ENCODE results near the gene MFRP. TPM values are rescaled to one million over a fixed set of nuclear protein-coding genes. Genes with fewer than 3 reads are reported as not detected.
A peak's percentile ranks its signal among the peaks of the same experiment; 100 is the strongest.

The MFRP gene
- total and polyA plus RNA-seq, 7 experiments from 2014 or later = not detected

- ChIA-PET CTCF (interaction anchor here (0.6 to 2.6 kb wide), 5 partner anchors 23 to 227 kb away, joined by 3 to 13 read pairs (median 3); no protein-coding TSS in a partner anchor), POLR2A (interaction anchor here (0.6 to 1.2 kb wide), 3 partner anchors 18 to 108 kb away, joined by 3 to 4 read pairs (median 3); no protein-coding TSS in a partner anchor)
- H3K4me3 Mint-ChIP-seq = no peak overlapping the region
- Histone ChIP-seq H3K27me3 (ENCODE audit: control insufficient read depth in 2 of 2, insufficient read depth in 2 of 2, low read length in 2 of 2) (no peaks in the 10 kb centered on the region), H3K4me3 (ENCODE audit: low read length) (no peak overlapping the region), H3K4me1 (ENCODE audit: control insufficient read depth in 2 of 2, insufficient read depth in 2 of 2, low read length in 2 of 2) (no peaks in the 10 kb centered on the region), H3K36me3 (ENCODE audit: control insufficient read depth in 2 of 3, insufficient read depth in 3 of 3, low read length in 3 of 3) (peaks cover 27 to 65% (median 39%) of the 10 kb centered on the region in 3 experiments), H3K27ac (ENCODE audit: low read depth, low read length) (no peak overlapping the region), H3K9me3 (ENCODE audit: control insufficient read depth in 2 of 3, low read length in 3 of 3) (no peaks in the 10 kb centered on the region)
- no peaks in the 10 kb centered on the region for H3K27me3 Mint-ChIP-seq
- no peak for ATAC-seq
- no peak for DNase-seq
- no peaks in the 10 kb centered on the region for H3K9me3 Mint-ChIP-seq
- peaks cover 0 to 16% (median 6%) of the 10 kb centered on the region in 7 donors for H3K4me1 Mint-ChIP-seq
- intact Hi-C loops (cut with micrococcal nuclease) = no loop called here
- peak overlapping the region in 3 of 9 donors; percentile 19 to 64 (median 28) for H3K27ac Mint-ChIP-seq
- H3K36me3 Mint-ChIP-seq = peaks cover 19 to 64% (median 29%) of the 10 kb centered on the region in 5 donors
Measured at GRCh38 chr11:119297938-119298337, 48.6 kb downstream of the MFRP start.

- ChIA-PET POLR2A (no interaction called here), CTCF (no interaction called here)
- Histone ChIP-seq H3K27ac (ENCODE audit: low read depth, low read length) (no peak overlapping the region), H3K4me1 (ENCODE audit: control insufficient read depth in 2 of 2, insufficient read depth in 2 of 2, low read length in 2 of 2) (no peaks in the 10 kb centered on the region), H3K9me3 (ENCODE audit: control insufficient read depth in 2 of 3, low read length in 3 of 3) (peaks cover 0 to 3% (median 0%) of the 10 kb centered on the region in 3 experiments), H3K4me3 (ENCODE audit: low read length) (no peak overlapping the region), H3K27me3 (ENCODE audit: control insufficient read depth in 2 of 2, insufficient read depth in 2 of 2, low read length in 2 of 2) (no peaks in the 10 kb centered on the region), H3K36me3 (ENCODE audit: control insufficient read depth in 2 of 3, insufficient read depth in 3 of 3, low read length in 3 of 3) (peaks cover 18 to 47% (median 34%) of the 10 kb centered on the region in 3 experiments)
- H3K9me3 Mint-ChIP-seq = peaks cover 0 to 3% (median 0%) of the 10 kb centered on the region in 11 donors
- peaks cover 6 to 47% (median 31%) of the 10 kb centered on the region in 5 donors for H3K36me3 Mint-ChIP-seq
- H3K27me3 Mint-ChIP-seq = no peaks in the 10 kb centered on the region
- H3K27ac Mint-ChIP-seq = peak overlapping the region in 1 of 9 donors; percentile 36
- H3K4me1 Mint-ChIP-seq = no peaks in the 10 kb centered on the region
- no peak overlapping the region for H3K4me3 Mint-ChIP-seq
- DNase-seq (no peak), ATAC-seq (no peak)
- intact Hi-C loops (cut with micrococcal nuclease) = no loop called here
Measured at GRCh38 chr11:119295178-119295577, 51.3 kb downstream of the MFRP start.

GRCh38 chr11:119293461-119293860 lies 53.0 kb downstream of the MFRP start:
- Mint-ChIP-seq H3K4me3 (no peak overlapping the region), H3K4me1 (no peaks in the 10 kb centered on the region), H3K36me3 (peaks cover 5 to 37% (median 25%) of the 10 kb centered on the region in 5 donors), H3K9me3 (peaks cover 0 to 3% (median 0%) of the 10 kb centered on the region in 11 donors), H3K27ac (no peak overlapping the region), H3K27me3 (no peaks in the 10 kb centered on the region)
- Histone ChIP-seq H3K27me3 (ENCODE audit: control insufficient read depth in 2 of 2, insufficient read depth in 2 of 2, low read length in 2 of 2) (no peaks in the 10 kb centered on the region), H3K36me3 (ENCODE audit: control insufficient read depth in 2 of 3, insufficient read depth in 3 of 3, low read length in 3 of 3) (peaks cover 12 to 30% (median 18%) of the 10 kb centered on the region in 3 experiments), H3K27ac (ENCODE audit: low read depth, low read length) (no peak overlapping the region), H3K9me3 (ENCODE audit: control insufficient read depth in 2 of 3, low read length in 3 of 3) (peaks cover 0 to 3% (median 0%) of the 10 kb centered on the region in 3 experiments), H3K4me3 (ENCODE audit: low read length) (no peak overlapping the region), H3K4me1 (ENCODE audit: control insufficient read depth in 2 of 2, insufficient read depth in 2 of 2, low read length in 2 of 2) (no peaks in the 10 kb centered on the region)
- intact Hi-C loops (cut with micrococcal nuclease) = no loop called here
- DNase-seq (no peak), ATAC-seq (no peak)
- ChIA-PET CTCF (interaction anchor here (0.5 to 2.0 kb wide), 3 partner anchors 14 to 56 kb away, joined by 3 to 5 read pairs (median 4); no protein-coding TSS in a partner anchor), POLR2A (interaction anchor here (1.0 kb wide), 1 partner anchor 9 kb away, joined by 3 read pairs; no protein-coding TSS in a partner anchor)

GRCh38 chr11:119290894-119291497 lies 55.5 kb downstream of the MFRP start:
- Mint-ChIP-seq H3K36me3 (peaks cover 3 to 44% (median 27%) of the 10 kb centered on the region in 5 donors), H3K4me3 (no peak overlapping the region), H3K4me1 (peaks cover 0 to 8% (median 3%) of the 10 kb centered on the region in 7 donors), H3K27me3 (no peaks in the 10 kb centered on the region), H3K9me3 (peaks cover 0 to 3% (median 0%) of the 10 kb centered on the region in 11 donors), H3K27ac (no peak overlapping the region)
- ChIA-PET POLR2A (interaction anchor here (0.5 to 1.5 kb wide), 4 partner anchors 12 to 271 kb away, joined by 3 to 5 read pairs (median 4); no protein-coding TSS in a partner anchor), CTCF (interaction anchor here (0.5 to 2.9 kb wide), 3 partner anchors 33 to 613 kb away, joined by 3 to 10 read pairs (median 5); partner anchors contain the start of gene CBL)
- Histone ChIP-seq H3K4me3 (ENCODE audit: low read length) (no peak overlapping the region), H3K9me3 (ENCODE audit: control insufficient read depth in 2 of 3, low read length in 3 of 3) (peaks cover 0 to 3% (median 0%) of the 10 kb centered on the region in 3 experiments), H3K4me1 (ENCODE audit: control insufficient read depth in 2 of 2, insufficient read depth in 2 of 2, low read length in 2 of 2) (no peaks in the 10 kb centered on the region), H3K36me3 (ENCODE audit: control insufficient read depth in 2 of 3, insufficient read depth in 3 of 3, low read length in 3 of 3) (peaks cover 6 to 25% (median 16%) of the 10 kb centered on the region in 3 experiments), H3K27ac (ENCODE audit: low read depth, low read length) (no peak overlapping the region), H3K27me3 (ENCODE audit: control insufficient read depth in 2 of 2, insufficient read depth in 2 of 2, low read length in 2 of 2) (no peaks in the 10 kb centered on the region)
- no peak for ATAC-seq
- no peak for DNase-seq
- intact Hi-C loops (cut with micrococcal nuclease) = no loop called here

Small RNA genes lying within 50 kb of the gene (microRNA-seq; reads per million reads assigned to microRNA genes)
- gene MIR6756 (ENCODE audit: borderline microRNAs expressed) = not detected

Other genes with a start within 250 kb of the MFRP start
- gene DPAGT1, start 244.9 kb downstream of the MFRP start, total RNA-seq = 10 to 100 TPM; 21.9 to 63.9 (median 37.9) TPM
- 10 to 100 TPM; 25.0 to 32.6 TPM for gene DPAGT1, start 244.9 kb downstream of the MFRP start, polyA plus RNA-seq
- gene C2CD2L, start 239.4 kb downstream of the MFRP start, total RNA-seq = 10 to 100 TPM; 24.7 to 40.7 (median 36.1) TPM
- gene C2CD2L, start 239.4 kb downstream of the MFRP start, polyA plus RNA-seq = 10 to 100 TPM in 1 of 2 donors, 1 to 10 TPM in 1; 2.7 to 10.2 TPM
- 10 to 100 TPM; 30.7 to 79.7 (median 42.7) TPM for gene HINFP, start 225.1 kb downstream of the MFRP start, total RNA-seq
- 10 to 100 TPM; 14.7 to 24.1 TPM for gene HINFP, start 225.1 kb downstream of the MFRP start, polyA plus RNA-seq
- under 1 TPM in 1 of 5 experiments, not detected in 4; 0.13 TPM for gene ABCG4, start 197.7 kb downstream of the MFRP start, total RNA-seq
- not detected for gene ABCG4, start 197.7 kb downstream of the MFRP start, polyA plus RNA-seq
- gene NLRX1, start 178.0 kb downstream of the MFRP start, total RNA-seq = 10 to 100 TPM in 2 of 5 experiments, 1 to 10 TPM in 3; 8.3 to 19.5 (median 9.8) TPM
- gene NLRX1, start 178.0 kb downstream of the MFRP start, polyA plus RNA-seq = 10 to 100 TPM in 1 of 2 donors, 1 to 10 TPM in 1; 6.5 to 10.6 TPM
- gene NHERF4, start 161.2 kb downstream of the MFRP start, total RNA-seq = 1 to 10 TPM in 3 of 5 experiments, under 1 TPM in 2; 0.19 to 2.2 (median 1.2) TPM
- gene NHERF4, start 161.2 kb downstream of the MFRP start, polyA plus RNA-seq = not detected
- gene CBL, start 140.4 kb downstream of the MFRP start, total RNA-seq = 10 to 100 TPM; 37.0 to 51.8 (median 40.5) TPM
- gene CBL, start 140.4 kb downstream of the MFRP start, polyA plus RNA-seq = 10 to 100 TPM; 17.5 to 18.0 TPM
- gene MCAM, start 29.6 kb downstream of the MFRP start, total RNA-seq = 1 to 10 TPM in 2 of 5 experiments, under 1 TPM in 3; 0.08 to 5.1 (median 0.73) TPM
- gene MCAM, start 29.6 kb downstream of the MFRP start, polyA plus RNA-seq = under 1 TPM in 1 of 2 donors, not detected in 1; 0.26 TPM
- 10 to 100 TPM; 16.9 to 28.3 (median 18.9) TPM for gene RNF26, start 12.2 kb downstream of the MFRP start, total RNA-seq
- 10 to 100 TPM; 50.3 to 59.1 TPM for gene RNF26, start 12.2 kb downstream of the MFRP start, polyA plus RNA-seq
- not detected for gene C1QTNF5, start 5.8 kb downstream of the MFRP start, total RNA-seq
- not detected for gene C1QTNF5, start 5.8 kb downstream of the MFRP start, polyA plus RNA-seq
- gene USP2, start 35.0 kb upstream of the MFRP start, total RNA-seq = 1 to 10 TPM in 1 of 5 experiments, under 1 TPM in 4; 0.07 to 1.1 (median 0.43) TPM
- under 1 TPM; 0.26 to 0.50 TPM for gene USP2, start 35.0 kb upstream of the MFRP start, polyA plus RNA-seq
- 1 to 10 TPM in 1 of 5 experiments, not detected in 4; 2.2 TPM for gene THY1, start 76.5 kb upstream of the MFRP start, total RNA-seq
- not detected for gene THY1, start 76.5 kb upstream of the MFRP start, polyA plus RNA-seq